Hepatocyte (in vitro differentiated cells): ENCODE results near the gene AFF2.

Source experiments
- EZH2 ChIP-seq: fragments of 200-600 bp; sonication (generic); IDR thresholded peaks from 2 replicates; pipeline ENCODE4 v1.6.1; 2016; ENCODE audit warnings: antibody characterized with exemption, mild to moderate bottlenecking, borderline replicate concordance
- TF ChIP-seq, protein P1 (sequence below): fragments of 200-600 bp; sonication (generic); IDR thresholded peaks from 2 replicates; pipeline ENCODE4 v1.5.1; 2016; ENCODE audit warnings: antibody characterized with exemption, mild to moderate bottlenecking; ENCODE audit not compliant: poor library complexity

DNA sequence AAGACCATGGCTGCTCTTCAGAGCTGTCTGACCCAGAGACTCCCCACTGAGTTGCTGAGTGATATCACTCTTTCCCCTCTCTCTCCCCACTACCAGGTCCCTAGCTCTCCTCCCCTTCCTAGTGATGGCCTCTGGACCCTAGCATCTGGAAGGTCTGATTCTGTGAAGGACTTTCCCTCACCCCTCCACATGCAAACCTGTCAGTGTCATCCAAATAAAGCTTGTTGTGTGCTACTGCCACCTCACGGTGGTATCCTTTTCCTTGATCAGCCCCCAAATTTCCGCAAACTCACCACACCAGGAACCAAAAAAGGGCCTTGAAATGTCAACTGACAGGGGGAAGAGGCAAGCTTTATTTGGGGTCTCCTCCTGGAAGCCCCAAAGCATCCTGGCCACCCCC, 504.5 kb downstream of the AFF2 start:
- TF ChIP-seq, protein P1, sequence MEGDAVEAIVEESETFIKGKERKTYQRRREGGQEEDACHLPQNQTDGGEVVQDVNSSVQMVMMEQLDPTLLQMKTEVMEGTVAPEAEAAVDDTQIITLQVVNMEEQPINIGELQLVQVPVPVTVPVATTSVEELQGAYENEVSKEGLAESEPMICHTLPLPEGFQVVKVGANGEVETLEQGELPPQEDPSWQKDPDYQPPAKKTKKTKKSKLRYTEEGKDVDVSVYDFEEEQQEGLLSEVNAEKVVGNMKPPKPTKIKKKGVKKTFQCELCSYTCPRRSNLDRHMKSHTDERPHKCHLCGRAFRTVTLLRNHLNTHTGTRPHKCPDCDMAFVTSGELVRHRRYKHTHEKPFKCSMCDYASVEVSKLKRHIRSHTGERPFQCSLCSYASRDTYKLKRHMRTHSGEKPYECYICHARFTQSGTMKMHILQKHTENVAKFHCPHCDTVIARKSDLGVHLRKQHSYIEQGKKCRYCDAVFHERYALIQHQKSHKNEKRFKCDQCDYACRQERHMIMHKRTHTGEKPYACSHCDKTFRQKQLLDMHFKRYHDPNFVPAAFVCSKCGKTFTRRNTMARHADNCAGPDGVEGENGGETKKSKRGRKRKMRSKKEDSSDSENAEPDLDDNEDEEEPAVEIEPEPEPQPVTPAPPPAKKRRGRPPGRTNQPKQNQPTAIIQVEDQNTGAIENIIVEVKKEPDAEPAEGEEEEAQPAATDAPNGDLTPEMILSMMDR = no peak
- no peak for TF ChIP-seq EZH2
